ENCODE measurements around the gene CA10.

GRCh38 chr17:51842763-51843162 lies 315.8 kb downstream of the CA10 start:
- TF ChIP-seq CTCF (IDR thresholded peaks at IDR 0.05) (no peak), POLR2A (IDR thresholded peaks at IDR 0.05) (no peak), EP300 (IDR thresholded peaks at IDR 0.05) (no peak)
